SU-DHL-6 (cell line): ENCODE results near the gene PPP1R8.

ENCODE experiments used
- EZH2phosphoT487 ChIP-seq: fragments of 200-600 bp; sonication (generic), shearing (Covaris generic); conservative IDR thresholded peaks from 2 replicates; pipeline ENCODE4 v1.6.1; 2018; ENCODE audit warnings: mild to moderate bottlenecking, antibody characterized with exemption, low read length, moderate library complexity, mixed read lengths
- TF ChIP-seq, protein P1 (sequence below): fragments of 200-600 bp; sonication (generic); IDR thresholded peaks from one replicate; pipeline ENCODE4 v1.5.1; 2017; ENCODE audit warnings: antibody characterized with exemption, mild to moderate bottlenecking, low read length, moderate library complexity; ENCODE audit not compliant: insufficient read depth, poor library complexity, severe bottlenecking

DNA sequence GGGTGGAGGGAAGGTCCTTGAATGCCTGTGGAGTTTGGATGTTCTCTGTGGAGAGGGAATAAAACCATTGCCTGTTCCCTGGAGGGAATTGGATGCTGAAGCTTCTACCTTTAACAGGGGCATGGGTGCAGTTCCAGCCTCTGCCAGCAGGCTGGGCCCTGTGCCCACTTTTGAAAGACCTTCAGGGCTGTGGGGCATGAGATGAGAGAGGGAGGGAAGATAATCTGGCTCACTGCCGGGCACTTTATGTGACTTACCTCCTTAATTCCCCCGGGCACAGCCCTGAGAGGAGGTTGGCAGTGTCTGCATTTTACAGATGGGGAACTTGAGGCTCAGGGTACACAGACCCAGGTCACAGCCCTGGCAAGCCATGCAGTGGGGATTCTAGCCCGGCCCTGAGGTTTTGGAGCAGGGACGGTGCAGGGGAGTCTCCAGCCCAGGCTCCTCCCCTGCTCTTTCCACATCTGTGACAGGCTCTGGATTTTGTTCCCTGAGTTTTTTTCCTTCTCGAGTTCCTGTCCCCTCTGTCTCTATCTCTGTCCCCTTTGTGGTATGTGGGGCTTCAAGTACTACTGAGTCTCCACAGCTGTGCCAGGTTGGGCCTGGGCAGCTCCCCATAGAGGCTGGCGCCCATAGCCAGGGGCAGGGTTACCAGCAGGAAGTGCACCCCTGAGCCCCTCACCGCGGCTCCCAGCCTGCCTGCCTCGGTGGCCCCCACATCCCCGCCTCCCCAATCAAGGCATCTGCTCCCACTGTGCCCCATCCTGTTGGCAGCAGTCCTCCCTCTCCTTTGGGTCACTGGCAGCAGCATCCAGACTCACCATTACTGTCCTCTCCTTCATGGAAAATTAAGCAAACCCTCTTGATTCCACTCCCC, 27.7 kb downstream of the PPP1R8 start:
- TF ChIP-seq, protein P1, sequence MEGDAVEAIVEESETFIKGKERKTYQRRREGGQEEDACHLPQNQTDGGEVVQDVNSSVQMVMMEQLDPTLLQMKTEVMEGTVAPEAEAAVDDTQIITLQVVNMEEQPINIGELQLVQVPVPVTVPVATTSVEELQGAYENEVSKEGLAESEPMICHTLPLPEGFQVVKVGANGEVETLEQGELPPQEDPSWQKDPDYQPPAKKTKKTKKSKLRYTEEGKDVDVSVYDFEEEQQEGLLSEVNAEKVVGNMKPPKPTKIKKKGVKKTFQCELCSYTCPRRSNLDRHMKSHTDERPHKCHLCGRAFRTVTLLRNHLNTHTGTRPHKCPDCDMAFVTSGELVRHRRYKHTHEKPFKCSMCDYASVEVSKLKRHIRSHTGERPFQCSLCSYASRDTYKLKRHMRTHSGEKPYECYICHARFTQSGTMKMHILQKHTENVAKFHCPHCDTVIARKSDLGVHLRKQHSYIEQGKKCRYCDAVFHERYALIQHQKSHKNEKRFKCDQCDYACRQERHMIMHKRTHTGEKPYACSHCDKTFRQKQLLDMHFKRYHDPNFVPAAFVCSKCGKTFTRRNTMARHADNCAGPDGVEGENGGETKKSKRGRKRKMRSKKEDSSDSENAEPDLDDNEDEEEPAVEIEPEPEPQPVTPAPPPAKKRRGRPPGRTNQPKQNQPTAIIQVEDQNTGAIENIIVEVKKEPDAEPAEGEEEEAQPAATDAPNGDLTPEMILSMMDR: peak; percentile 94
- TF ChIP-seq EZH2phosphoT487: no peak
